Calu3 (cell line): ENCODE results near the gene SCLT1. TPM values are rescaled to one million over a fixed set of nuclear protein-coding genes. Genes with fewer than 3 reads are reported as not detected.
"Not testable (repeated sequence)": the region's sequence is repeated elsewhere in the genome, so short reads cannot be mapped to it uniquely, and the experiment has no call there.

Experiments used
- BruUV-seq: library from RNA; stranded (reverse); fragments of 400-500 nt; replicated peaks from 2 replicates; lab custom pipeline; 2021; lab: Mats Ljungman, UMichigan
- CTCF ChIA-PET: fragments of 300-600 bp; sonication (Branson Sonifier 250); formaldehyde crosslinking; loops from one replicate; lab custom pipeline; 2022; ENCODE audit warnings: antibody characterized with exemption; lab: Charles Lee
- DNase-seq: peaks from one replicate; pipeline ENCODE4 v3.0.0; 2022
- H3K27ac Mint-ChIP-seq: one replicate; pipeline ENCODE4 v1.8.0; 2022; ENCODE audit warnings: mixed read lengths; ENCODE audit not compliant: unreplicated experiment
- H3K27me3 Mint-ChIP-seq: one replicate; pipeline ENCODE4 v1.8.0; 2022; ENCODE audit warnings: mixed read lengths; ENCODE audit not compliant: unreplicated experiment
- H3K36me3 Mint-ChIP-seq: one replicate; pipeline ENCODE4 v1.8.0; 2022; ENCODE audit warnings: mild to moderate bottlenecking, moderate library complexity, mixed read lengths; ENCODE audit not compliant: insufficient read depth, unreplicated experiment
- H3K4me1 Mint-ChIP-seq: one replicate; pipeline ENCODE4 v1.8.0; 2022; ENCODE audit warnings: mild to moderate bottlenecking, low read depth, mixed read lengths; ENCODE audit not compliant: unreplicated experiment
- H3K4me3 Mint-ChIP-seq: one replicate; pipeline ENCODE4 v1.8.0; 2022; ENCODE audit warnings: mild to moderate bottlenecking, low read depth, moderate library complexity, mixed read lengths; ENCODE audit not compliant: unreplicated experiment
- H3K9me3 Mint-ChIP-seq: one replicate; pipeline ENCODE4 v1.8.0; 2022; ENCODE audit warnings: low read depth, mixed read lengths; ENCODE audit not compliant: unreplicated experiment
- CTCF ChIP-seq: fragments of 200-600 bp; IDR thresholded peaks from one replicate; pipeline ENCODE4 v1.8.0; 2022; ENCODE audit warnings: antibody characterized with exemption; ENCODE audit not compliant: unreplicated experiment
- intact Hi-C: fragments of 100-400 bp; cut with micrococcal nuclease; formaldehyde crosslinking; loops from one replicate; pipeline ENCODE4 v1.10.0; 2022; ENCODE audit not compliant: unreplicated experiment
- total RNA-seq: library from RNA; stranded (reverse); gene quantifications from 2 replicates; pipeline ENCODE4 v1.2.3, GENCODE V29; 2022

Gene SCLT1
- total RNA-seq, 1 experiment from 2014 or later, result 21.4 TPM

GRCh38 chr4:129077326-129077725 is 16.0 kb downstream of the SCLT1 start:
- no peak for TF ChIP-seq CTCF
- intact Hi-C loops, result no loop called here
- no peak overlapping the region for H3K27ac Mint-ChIP-seq
- H3K4me1 Mint-ChIP-seq, result no peaks in the 10 kb centered on the region
- H3K4me3 Mint-ChIP-seq, result no peak overlapping the region
- CTCF ChIA-PET, result no interaction called here
- no TSS peak for BruUV-seq
- no peak for DNase-seq
- peaks cover 17% of the 10 kb centered on the region for H3K9me3 Mint-ChIP-seq
- H3K36me3 Mint-ChIP-seq, result peaks cover 12% of the 10 kb centered on the region
- no peaks in the 10 kb centered on the region for H3K27me3 Mint-ChIP-seq

GRCh38 chr4:129069537-129069936 is 23.8 kb downstream of the SCLT1 start:
- H3K27ac Mint-ChIP-seq, CTCF ChIA-PET, DNase-seq, H3K36me3 Mint-ChIP-seq, H3K27me3 Mint-ChIP-seq, BruUV-seq, H3K4me1 Mint-ChIP-seq, intact Hi-C loops, H3K4me3 Mint-ChIP-seq: not testable (repeated sequence)
- H3K9me3 Mint-ChIP-seq, result peaks cover 20% of the 10 kb centered on the region

- Mint-ChIP-seq H3K27me3 (no peaks in the 10 kb centered on the region), H3K9me3 (peaks cover 5% of the 10 kb centered on the region), H3K4me3 (no peak overlapping the region), H3K4me1 (no peaks in the 10 kb centered on the region), H3K36me3 (no peaks in the 10 kb centered on the region), H3K27ac (no peak overlapping the region)
- no TSS peak for BruUV-seq
- no peak for DNase-seq
- CTCF ChIA-PET, result no interaction called here
- intact Hi-C loops, result no loop called here
- TF ChIP-seq CTCF, result no peak
These were observed 28.6 kb downstream of the SCLT1 start for GRCh38 chr4:129064717-129065116.

- H3K27ac Mint-ChIP-seq, result no peak overlapping the region
- no peaks in the 10 kb centered on the region for H3K4me1 Mint-ChIP-seq
- CTCF ChIA-PET, result interaction anchor here (0.6 kb wide), 1 partner anchor 20 kb away, joined by 3 read pairs; no protein-coding TSS in a partner anchor
- BruUV-seq, result no TSS peak
- H3K9me3 Mint-ChIP-seq, result peaks cover 7% of the 10 kb centered on the region
- H3K4me3 Mint-ChIP-seq, result no peak overlapping the region
- no peak for TF ChIP-seq CTCF
- no peaks in the 10 kb centered on the region for H3K27me3 Mint-ChIP-seq
- no peak for DNase-seq
- H3K36me3 Mint-ChIP-seq, result no peaks in the 10 kb centered on the region
- intact Hi-C loops, result no loop called here
These were observed 29.7 kb downstream of the SCLT1 start for GRCh38 chr4:129063640-129064039.

GRCh38 chr4:129062580-129062979 is 30.8 kb downstream of the SCLT1 start:
- Mint-ChIP-seq H3K36me3 (no peaks in the 10 kb centered on the region), H3K4me1 (no peaks in the 10 kb centered on the region), H3K9me3 (peaks cover 10% of the 10 kb centered on the region), H3K27me3 (no peaks in the 10 kb centered on the region), H3K27ac (no peak overlapping the region), H3K4me3 (no peak overlapping the region)
- CTCF ChIA-PET, result no interaction called here
- no peak for DNase-seq
- no TSS peak for BruUV-seq
- no peak for TF ChIP-seq CTCF
- intact Hi-C loops, result no loop called here
